Measurements from ENCODE around the gene SHROOM4.

SHROOM4 gene

GRCh38 chrX:50778272-50778671 is 35.7 kb downstream of the SHROOM4 start:
- no peak for DNase-seq (ENCODE audit: low read depth)

- DNase-seq (ENCODE audit: low read depth) = no peak
Observed at GRCh38 chrX:50776248-50776647, 37.7 kb downstream of the SHROOM4 start.

DNA sequence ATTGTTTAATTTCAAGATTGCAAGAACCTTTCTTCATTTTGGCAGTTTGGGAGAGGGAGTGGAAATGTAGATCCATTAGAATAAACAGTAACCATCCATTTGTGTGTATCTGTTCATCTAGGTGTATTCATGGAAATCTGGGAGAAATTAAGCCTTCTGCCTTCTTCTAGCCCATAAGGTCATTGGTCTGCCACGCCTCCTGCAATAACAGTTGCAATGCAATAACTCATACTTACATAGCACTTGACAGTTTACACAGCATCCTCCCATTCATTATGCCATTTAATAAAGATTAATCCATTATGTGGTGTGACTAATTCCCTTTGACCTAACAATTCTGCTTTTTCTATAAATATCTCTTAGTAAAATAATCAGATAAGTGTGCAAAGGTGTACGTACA is 42.6 kb downstream of the SHROOM4 start:
- no peak for DNase-seq (ENCODE audit: low read depth)

GRCh38 chrX:50770702-50771101 is 43.3 kb downstream of the SHROOM4 start:
- DNase-seq (ENCODE audit: low read depth) = no peak

DNA sequence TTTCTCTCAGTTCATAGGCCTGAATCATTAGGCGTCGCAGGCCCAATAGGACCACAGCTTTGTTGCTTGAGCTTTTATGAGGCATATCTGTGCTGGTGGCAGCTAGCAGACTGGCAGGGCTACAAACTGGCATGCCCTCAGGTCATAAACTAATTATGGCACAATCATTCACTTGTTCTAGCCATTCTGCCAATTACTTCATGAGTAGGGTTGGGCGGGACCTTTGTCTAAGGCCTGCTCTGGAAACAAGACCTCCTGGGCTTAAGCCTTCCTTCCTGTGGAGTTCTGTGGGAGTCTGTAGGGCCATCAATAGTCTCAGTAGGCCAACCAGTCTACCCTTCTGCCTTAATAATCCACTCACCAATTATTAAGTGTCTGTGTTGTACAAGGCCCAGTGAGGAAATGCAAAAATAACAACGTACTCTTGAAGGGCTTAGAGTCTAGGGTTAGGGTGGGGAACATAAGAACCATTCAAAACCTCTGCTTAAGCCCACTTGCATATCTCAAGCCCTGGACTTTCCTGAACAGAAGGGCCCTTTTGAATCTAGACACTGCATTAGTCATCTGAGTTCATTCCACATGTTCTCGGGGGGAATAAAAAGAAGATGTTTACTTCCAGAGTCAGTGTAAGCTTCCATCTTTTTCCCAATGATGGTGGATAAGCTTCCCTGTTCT is 44.5 kb downstream of the SHROOM4 start:
- no peak for DNase-seq (ENCODE audit: low read depth)

GRCh38 chrX:50768801-50769200 is 45.2 kb downstream of the SHROOM4 start:
- no peak for DNase-seq (ENCODE audit: low read depth)

DNA sequence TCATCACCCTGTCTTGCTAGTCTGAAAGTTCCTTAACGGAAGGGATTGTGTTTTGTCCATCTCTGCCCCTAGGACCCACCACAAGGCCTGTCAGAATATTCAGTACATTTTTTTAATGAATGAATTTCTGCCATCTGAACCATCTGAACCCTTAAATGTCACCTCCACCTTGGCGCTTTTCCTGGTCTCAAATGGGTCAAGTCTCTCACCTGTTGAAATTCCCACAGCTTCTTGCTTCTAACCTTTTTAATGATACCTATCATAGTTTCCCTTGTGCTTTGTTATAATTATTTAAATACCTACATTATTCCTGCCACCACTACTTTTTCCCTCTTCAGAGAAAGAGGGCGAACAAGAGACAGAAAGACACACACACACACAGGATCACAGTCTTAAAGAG is 48.0 kb downstream of the SHROOM4 start:
- no peak for DNase-seq (ENCODE audit: low read depth)

- DNase-seq (ENCODE audit: low read depth) = no peak
Observed at GRCh38 chrX:50762578-50762977, 51.4 kb downstream of the SHROOM4 start.

GRCh38 chrX:50756276-50756675 is 57.7 kb downstream of the SHROOM4 start:
- DNase-seq (ENCODE audit: low read depth) = no peak

DNA sequence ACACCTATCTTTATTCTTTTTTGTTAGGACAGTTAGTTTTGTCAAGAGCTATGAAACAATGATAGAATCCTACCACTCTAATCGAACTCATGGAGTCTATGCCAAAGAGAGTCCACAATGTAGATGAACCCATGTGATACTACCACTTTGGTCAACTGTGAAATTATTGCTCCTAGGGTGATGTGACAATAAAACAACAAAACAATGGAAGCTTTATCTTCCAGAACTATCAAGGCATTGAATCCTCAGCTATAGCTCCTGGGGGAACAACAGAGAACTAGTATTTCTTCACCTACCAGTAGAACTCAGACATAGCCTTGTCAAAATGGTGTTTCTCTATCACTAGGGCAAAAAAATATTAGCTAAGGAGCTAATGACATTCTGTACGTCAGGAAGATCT is 62.9 kb downstream of the SHROOM4 start:
- DNase-seq (ENCODE audit: low read depth) = no peak

GRCh38 chrX:50747471-50747900 is 66.5 kb downstream of the SHROOM4 start:
- no peak for DNase-seq (ENCODE audit: low read depth)

DNA sequence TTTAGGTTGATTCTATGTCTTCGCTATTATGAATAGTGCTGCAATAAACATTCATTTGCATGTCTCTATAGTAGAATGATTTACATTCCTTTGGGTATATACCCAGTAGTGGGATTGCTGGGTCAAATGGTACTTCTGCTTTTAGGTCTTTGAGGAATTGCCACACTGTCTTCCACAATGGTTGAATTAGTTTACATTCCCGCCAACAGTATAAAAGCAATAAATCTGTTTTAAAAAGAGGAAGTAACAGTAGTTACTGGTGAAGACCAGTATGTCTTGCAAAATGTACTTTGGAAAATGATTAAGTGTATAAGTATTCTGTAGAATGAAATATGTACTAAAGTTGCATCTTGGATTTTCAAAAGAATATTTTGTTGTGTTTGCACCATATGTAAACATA is 77.3 kb downstream of the SHROOM4 start:
- DNase-seq (ENCODE audit: low read depth) = no peak

DNA sequence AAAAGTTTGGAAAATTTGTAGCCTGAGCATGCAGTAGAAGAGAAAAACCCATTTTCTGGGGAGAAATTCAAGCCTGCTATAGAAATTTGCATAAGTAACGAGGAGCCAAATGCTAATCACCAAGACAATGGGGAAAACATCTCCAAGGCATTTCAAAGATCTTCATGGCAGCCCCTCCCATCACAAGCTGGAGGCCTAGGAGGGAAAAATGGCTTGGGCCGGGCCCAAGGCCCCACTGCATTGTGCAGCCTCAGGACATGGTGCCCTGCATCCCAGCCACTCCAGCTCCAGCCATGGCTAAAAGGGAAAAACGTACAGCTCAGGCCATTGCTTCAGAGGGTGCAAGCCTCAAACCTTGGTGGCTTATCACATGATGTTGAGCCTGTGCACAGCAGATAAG is 87.7 kb downstream of the SHROOM4 start:
- DNase-seq (ENCODE audit: low read depth) = no peak

- no peak for DNase-seq (ENCODE audit: low read depth)
Observed at GRCh38 chrX:50725310-50725709, 88.7 kb downstream of the SHROOM4 start.

GRCh38 chrX:50723006-50723405 is 91.0 kb downstream of the SHROOM4 start:
- no peak for DNase-seq (ENCODE audit: low read depth)

- DNase-seq (ENCODE audit: low read depth) = no peak
Observed at GRCh38 chrX:50721764-50722521, 92.1 kb downstream of the SHROOM4 start.

GRCh38 chrX:50719614-50720013 is 94.4 kb downstream of the SHROOM4 start:
- DNase-seq (ENCODE audit: low read depth) = no peak

DNA sequence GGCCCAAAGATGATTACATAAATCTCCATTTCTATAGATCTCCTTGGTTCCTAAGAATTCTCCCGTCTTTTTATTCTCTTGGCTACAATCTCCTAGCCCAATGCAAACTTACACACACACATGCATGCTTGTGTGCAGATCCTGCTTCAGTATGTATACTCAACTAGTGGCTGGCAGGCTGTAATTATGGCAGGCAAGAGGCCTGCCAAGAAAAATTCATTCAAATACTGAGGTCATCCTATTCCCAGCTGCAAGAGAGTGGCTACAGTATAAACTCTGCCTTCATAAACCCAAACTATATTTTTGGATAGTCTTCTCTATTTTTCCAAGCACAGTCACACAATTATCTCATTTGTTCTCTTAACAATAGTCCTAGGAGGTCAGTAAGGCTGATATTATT is 95.2 kb downstream of the SHROOM4 start:
- no peak for DNase-seq (ENCODE audit: low read depth)

DNA sequence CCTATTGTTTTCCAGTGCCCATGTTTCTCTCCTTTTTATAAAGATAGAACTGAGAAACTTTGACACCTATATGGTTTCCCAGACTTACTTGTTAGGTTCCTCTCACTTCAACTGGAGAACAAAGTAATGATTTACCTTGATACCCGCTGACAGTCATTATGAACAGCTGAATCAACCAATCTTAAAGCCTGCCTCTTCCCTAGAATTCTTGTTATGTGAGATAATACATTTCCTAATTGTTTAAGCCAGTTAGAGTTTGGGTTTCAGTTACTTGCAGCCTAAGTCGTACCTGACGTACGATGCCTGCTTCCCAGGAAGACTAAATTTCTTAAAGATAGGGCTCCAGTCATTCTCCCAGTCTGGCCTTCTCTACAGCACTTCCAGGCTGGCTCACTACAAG is 97.3 kb downstream of the SHROOM4 start:
- no peak for DNase-seq (ENCODE audit: low read depth)

- DNase-seq (ENCODE audit: low read depth) = no peak
Observed at GRCh38 chrX:50712777-50713176, 101.2 kb downstream of the SHROOM4 start.

DNA sequence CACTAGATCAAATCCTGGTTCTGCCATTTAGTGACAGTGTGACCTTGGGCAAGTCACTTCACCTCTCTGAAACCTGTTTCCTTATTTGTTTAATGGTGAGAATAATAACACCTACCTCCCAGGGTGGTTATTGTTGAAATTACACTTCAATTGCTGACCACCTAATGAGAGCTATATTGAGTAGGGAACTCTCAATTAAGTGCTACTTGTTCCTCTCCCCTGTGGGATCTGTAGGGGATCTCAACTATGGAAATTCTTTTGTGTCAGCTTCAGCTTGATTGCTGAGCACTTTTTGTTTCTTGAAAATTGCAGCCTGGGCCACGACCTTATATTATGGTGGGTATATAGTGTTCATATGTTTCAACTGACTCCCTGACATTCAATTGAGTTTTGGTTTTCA is 102.1 kb downstream of the SHROOM4 start:
- no peak for DNase-seq (ENCODE audit: low read depth)

GRCh38 chrX:50707955-50708699 is 105.9 kb downstream of the SHROOM4 start:
- DNase-seq (ENCODE audit: low read depth) = no peak

GRCh38 chrX:50707405-50707804 is 106.6 kb downstream of the SHROOM4 start:
- no peak for DNase-seq (ENCODE audit: low read depth)

Measured in T follicular helper cell (primary cell).